Liver (tissue), 9 donors: ENCODE results near the gene DUSP9. TPM values are rescaled to one million over a fixed set of nuclear protein-coding genes. Genes with fewer than 3 reads are reported as not detected.

Experiments used
- DNase-seq: peaks from one replicate; pipeline ENCODE4 v3.0.0-alpha.2; 2017; ENCODE audit warnings: low spot score
- H3K27ac ChIP-seq, 2 donors: one replicate each; pipeline ENCODE4 v1.7.0; 2013; ENCODE audit warnings: inconsistent platforms in 2 of 2, low read length in 2 of 2, control low read depth in 1 of 2, low read depth in 1 of 2, mild to moderate bottlenecking in 1 of 2
- H3K27me3 ChIP-seq, 4 donors: one replicate each; pipeline versions ENCODE4 v1.6.1 to v1.7.0; 2013; ENCODE audit warnings: low read length in 3 of 4, inconsistent platforms in 1 of 4, mild to moderate bottlenecking in 1 of 4, moderate library complexity in 1 of 4; ENCODE audit not compliant: control insufficient read depth in 4 of 4, insufficient read depth in 4 of 4
- H3K36me3 ChIP-seq, 4 donors: one replicate each; pipeline versions ENCODE4 v1.6.1 to v1.7.0; 2013; ENCODE audit warnings: low read length in 3 of 4, mild to moderate bottlenecking in 3 of 4, low read depth in 1 of 4, moderate library complexity in 1 of 4; ENCODE audit not compliant: control insufficient read depth in 4 of 4, insufficient read depth in 3 of 4
- H3K4me1 ChIP-seq, 4 donors: one replicate each; pipeline versions ENCODE4 v1.6.1 to v1.7.0; 2013; ENCODE audit warnings: low read length in 3 of 4, mild to moderate bottlenecking in 3 of 4, moderate library complexity in 1 of 4; ENCODE audit not compliant: control insufficient read depth in 4 of 4, insufficient read depth in 4 of 4
- H3K4me3 ChIP-seq, 3 donors: one replicate each; pipeline versions ENCODE4 v1.6.1 to v1.7.0; 2013; ENCODE audit warnings: low read length in 3 of 3, control low read depth in 1 of 3, low read depth in 1 of 3, mild to moderate bottlenecking in 1 of 3
- H3K9ac ChIP-seq, 2 donors: one replicate each; pipeline ENCODE4 v1.7.0; 2013; ENCODE audit warnings: low read length in 2 of 2, mild to moderate bottlenecking in 2 of 2, moderate library complexity in 2 of 2, control low read depth in 1 of 2, low read depth in 1 of 2
- H3K9me3 ChIP-seq, 4 donors: one replicate each; pipeline versions ENCODE4 v1.6.1 to v1.7.0; 2013; ENCODE audit warnings: low read length in 3 of 4; ENCODE audit not compliant: control insufficient read depth in 4 of 4
- CTCF ChIP-seq: fragments of 150-350 bp; IDR thresholded peaks from 2 replicates; pipeline ENCODE4 v1.5.1; 2017; ENCODE audit warnings: improper control_type of control experiment, low read depth, low read length; ENCODE audit not compliant: missing input control
- EGR1 ChIP-seq, 2 donors: IDR thresholded peaks; 2 replicates each; pipeline ENCODE4 v1.6.1; 2016 to 2018; ENCODE audit warnings: antibody characterized with exemption in 2 of 2, low read depth in 2 of 2
- FOXA1 ChIP-seq: IDR thresholded peaks from 2 replicates; pipeline ENCODE4 v1.6.1; 2016; ENCODE audit warnings: antibody characterized with exemption
- FOXA2 ChIP-seq: IDR thresholded peaks from 2 replicates; pipeline ENCODE4 v1.6.1; 2016; ENCODE audit warnings: antibody characterized with exemption
- GABPA ChIP-seq, 2 donors: IDR thresholded peaks in 1 of 2; conservative IDR thresholded peaks in 1 of 2; 2 replicates each; pipeline ENCODE4 v1.6.1; 2016; ENCODE audit warnings: antibody characterized with exemption in 2 of 2, mild to moderate bottlenecking in 1 of 2, moderate library complexity in 1 of 2
- HNF4A ChIP-seq, 2 donors: conservative IDR thresholded peaks; 2 replicates each; pipeline ENCODE4 v1.6.1; 2016; ENCODE audit warnings: antibody characterized with exemption in 2 of 2, mild to moderate bottlenecking in 2 of 2
- JUND ChIP-seq, 2 donors: IDR thresholded peaks; 2 replicates each; pipeline ENCODE4 v1.6.1; 2016; ENCODE audit warnings: antibody characterized with exemption in 2 of 2
- NR2F2 ChIP-seq: IDR thresholded peaks from 2 replicates; pipeline ENCODE4 v1.6.1; 2016; ENCODE audit warnings: antibody characterized with exemption
- RAD21 ChIP-seq, 2 donors: IDR thresholded peaks; 2 replicates each; pipeline ENCODE4 v1.6.1; 2016; ENCODE audit warnings: antibody characterized with exemption in 2 of 2, mild to moderate bottlenecking in 2 of 2
- REST ChIP-seq: IDR thresholded peaks from 2 replicates; pipeline ENCODE4 v1.6.1; 2016; ENCODE audit warnings: antibody characterized with exemption, mild to moderate bottlenecking
- RXRA ChIP-seq, 2 donors: IDR thresholded peaks; 2 replicates each; pipeline ENCODE4 v1.6.1; 2017 to 2018; ENCODE audit warnings: antibody characterized with exemption in 2 of 2, mild to moderate bottlenecking in 1 of 2
- SP1 ChIP-seq: IDR thresholded peaks from 2 replicates; pipeline ENCODE4 v1.6.1; 2018; ENCODE audit warnings: antibody characterized with exemption, mild to moderate bottlenecking
- TAF1 ChIP-seq: conservative IDR thresholded peaks from 2 replicates; pipeline ENCODE4 v1.6.1; 2016; ENCODE audit warnings: antibody characterized with exemption, mild to moderate bottlenecking
- YY1 ChIP-seq: IDR thresholded peaks from 2 replicates; pipeline ENCODE4 v1.6.1; 2016; ENCODE audit warnings: antibody characterized with exemption, mild to moderate bottlenecking
- WGBS: extraction: QIAGEN DNeasy Blood & Tissue Kit; methylation state at CpG from one replicate; pipeline ENCODE4 v1.1.7; 2013; 5-methylcytosine and 5-hydroxymethylcytosine counted together
- polyA plus RNA-seq, 2 donors: library from polyadenylated mRNA; stranded (reverse) in 1 of 2; unstranded in 1 of 2; fragments of 200-250 nt in 1 of 2; fragments of >200 nt in 1 of 2; fragmentation: Nextera tagmentation in 1 of 2; extraction: Ambion mirVana in 1 of 2; gene quantifications; one replicate each; pipeline versions ENCODE4 v1.2.1 to v1.2.3, GENCODE V29; 2013 to 2015
- total RNA-seq, 2 donors: library from RNA; depleted of rRNA; stranded (reverse); fragments of >200 nt; gene quantifications; one replicate each; pipeline ENCODE4 v1.2.3, GENCODE V29; 2014
- TF ChIP-seq, protein P1 (sequence below): IDR thresholded peaks from 2 replicates; pipeline ENCODE4 v1.6.1; 2016; ENCODE audit warnings: antibody characterized with exemption
- TF ChIP-seq, protein P2 (sequence below): IDR thresholded peaks from 2 replicates; pipeline ENCODE4 v1.6.1; 2016; ENCODE audit warnings: antibody characterized with exemption
- TF ChIP-seq, protein P3 (sequence below): IDR thresholded peaks from 2 replicates; pipeline ENCODE4 v1.6.1; 2016; ENCODE audit warnings: antibody characterized with exemption
- donor health status: healthy.
- donor health status: healthy.
- donor health status: healthy.
- donor health status: healthy.
- donor health status: healthy.

Gene DUSP9
- total and polyA plus RNA-seq, 4 donors: 0.42 to 164 (median 1.4) TPM

DNA sequence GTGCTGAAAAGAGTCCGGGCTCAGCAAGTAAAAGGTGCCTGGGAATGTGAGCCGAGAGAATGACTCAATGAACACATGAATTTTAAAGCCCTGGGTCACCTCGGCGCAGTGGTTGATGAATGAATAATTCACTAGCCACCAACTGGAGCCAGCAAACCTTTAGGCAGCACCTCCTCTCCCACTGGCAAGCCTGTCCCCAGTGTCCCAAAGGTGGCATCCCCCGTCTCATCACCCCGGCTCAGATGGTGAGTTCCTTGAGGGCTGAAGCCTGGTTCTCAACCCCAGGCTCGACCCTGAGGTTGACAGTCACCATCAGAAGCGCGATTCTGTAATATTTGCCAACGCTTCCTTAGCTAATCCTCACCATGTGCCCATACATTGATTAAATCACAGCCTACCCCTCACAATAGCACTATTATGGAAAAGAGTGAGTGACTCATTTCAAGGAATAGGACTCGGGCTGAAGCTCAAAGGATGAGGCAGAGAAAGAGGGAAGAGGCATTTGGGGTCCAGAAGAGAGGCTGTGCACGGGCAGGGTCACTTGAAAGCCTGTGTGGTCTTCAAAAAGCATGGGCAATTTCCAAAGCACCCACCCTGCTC is 45.4 kb upstream of the DUSP9 start:
- no peaks in the 10 kb centered on the region for H3K36me3 ChIP-seq
- no peak overlapping the region for H3K9ac ChIP-seq
- H3K27ac ChIP-seq: no peak overlapping the region
- no peak overlapping the region for H3K4me3 ChIP-seq
- no peak for DNase-seq
- no peaks in the 10 kb centered on the region for H3K9me3 ChIP-seq
- 95% methylated on average over 12 of the region's 12 CpGs for WGBS
- peaks cover 0 to 24% (median 12%) of the 10 kb centered on the region in 4 donors for H3K4me1 ChIP-seq
- H3K27me3 ChIP-seq: no peaks in the 10 kb centered on the region
- no peak for TF ChIP-seq RAD21 (IDR thresholded peaks at IDR 0.05)
- TF ChIP-seq, protein P1, sequence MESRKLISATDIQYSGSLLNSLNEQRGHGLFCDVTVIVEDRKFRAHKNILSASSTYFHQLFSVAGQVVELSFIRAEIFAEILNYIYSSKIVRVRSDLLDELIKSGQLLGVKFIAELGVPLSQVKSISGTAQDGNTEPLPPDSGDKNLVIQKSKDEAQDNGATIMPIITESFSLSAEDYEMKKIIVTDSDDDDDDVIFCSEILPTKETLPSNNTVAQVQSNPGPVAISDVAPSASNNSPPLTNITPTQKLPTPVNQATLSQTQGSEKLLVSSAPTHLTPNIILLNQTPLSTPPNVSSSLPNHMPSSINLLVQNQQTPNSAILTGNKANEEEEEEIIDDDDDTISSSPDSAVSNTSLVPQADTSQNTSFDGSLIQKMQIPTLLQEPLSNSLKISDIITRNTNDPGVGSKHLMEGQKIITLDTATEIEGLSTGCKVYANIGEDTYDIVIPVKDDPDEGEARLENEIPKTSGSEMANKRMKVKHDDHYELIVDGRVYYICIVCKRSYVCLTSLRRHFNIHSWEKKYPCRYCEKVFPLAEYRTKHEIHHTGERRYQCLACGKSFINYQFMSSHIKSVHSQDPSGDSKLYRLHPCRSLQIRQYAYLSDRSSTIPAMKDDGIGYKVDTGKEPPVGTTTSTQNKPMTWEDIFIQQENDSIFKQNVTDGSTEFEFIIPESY: no peak
- no peak for TF ChIP-seq YY1
- no peak for TF ChIP-seq FOXA1

DNA sequence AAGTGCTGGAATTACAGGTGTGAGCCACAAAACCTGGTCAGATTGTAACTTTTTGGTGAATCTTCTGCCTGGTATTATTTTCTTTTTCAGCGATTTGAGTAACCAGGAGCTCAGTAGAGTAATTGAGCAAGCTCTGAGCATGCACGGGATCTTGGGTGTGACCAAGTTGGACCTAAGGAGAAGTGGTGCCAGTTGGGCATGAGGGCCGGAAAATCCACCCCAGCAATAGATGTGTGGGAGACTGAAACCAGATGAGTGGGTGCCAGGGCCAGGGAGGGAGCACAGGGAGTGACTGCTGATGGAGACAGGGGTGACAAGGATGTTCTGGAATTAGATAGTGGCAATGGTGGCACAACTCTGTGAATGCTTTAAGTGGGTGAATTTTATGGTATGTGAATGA is 44.4 kb upstream of the DUSP9 start:
- H3K9me3 ChIP-seq: no peaks in the 10 kb centered on the region
- no peak for DNase-seq
- WGBS: 98% methylated on average over 3 of the region's 3 CpGs
- H3K4me3 ChIP-seq: no peak overlapping the region
- TF ChIP-seq REST (no peak), YY1 (no peak), CTCF (no peak)
- peaks cover 0 to 24% (median 12%) of the 10 kb centered on the region in 4 donors for H3K4me1 ChIP-seq
- no peak overlapping the region for H3K27ac ChIP-seq
- H3K9ac ChIP-seq: no peak overlapping the region
- no peaks in the 10 kb centered on the region for H3K27me3 ChIP-seq
- no peaks in the 10 kb centered on the region for H3K36me3 ChIP-seq

DNA sequence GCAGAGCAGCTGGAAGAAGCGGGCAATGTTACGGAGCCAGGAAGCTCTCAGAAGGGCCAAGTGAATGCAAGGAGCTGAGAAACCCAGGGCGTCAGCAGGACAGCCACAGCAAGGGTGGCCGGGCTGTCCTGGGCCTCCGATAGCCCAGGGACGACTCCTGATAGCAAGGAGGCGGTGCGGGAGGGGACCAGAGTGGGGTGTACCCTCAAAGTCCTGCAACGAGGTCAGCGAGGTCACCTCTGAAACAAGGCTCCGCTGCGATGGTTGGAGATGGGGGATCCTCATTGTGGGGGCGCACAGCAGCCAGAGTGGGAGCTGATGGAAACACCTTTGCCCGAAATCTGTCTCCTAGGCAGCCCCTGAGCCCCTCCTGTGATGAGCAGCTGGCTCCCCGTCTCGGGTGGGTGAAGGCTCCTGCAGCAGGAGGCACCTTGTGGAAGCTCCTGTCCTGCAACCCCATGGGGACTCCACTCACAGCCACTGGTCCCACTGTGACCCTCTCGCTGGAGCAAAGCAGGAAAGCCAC is 43.8 kb upstream of the DUSP9 start:
- no peaks in the 10 kb centered on the region for H3K27me3 ChIP-seq
- H3K27ac ChIP-seq: no peak overlapping the region
- H3K36me3 ChIP-seq: no peaks in the 10 kb centered on the region
- 96% methylated on average over 17 of the region's 17 CpGs for WGBS
- TF ChIP-seq FOXA2: no peak
- TF ChIP-seq, protein P2, sequence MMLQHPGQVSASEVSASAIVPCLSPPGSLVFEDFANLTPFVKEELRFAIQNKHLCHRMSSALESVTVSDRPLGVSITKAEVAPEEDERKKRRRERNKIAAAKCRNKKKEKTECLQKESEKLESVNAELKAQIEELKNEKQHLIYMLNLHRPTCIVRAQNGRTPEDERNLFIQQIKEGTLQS: no peak
- no peak for TF ChIP-seq GABPA (IDR thresholded peaks at IDR 0.05 in 1 of 2, conservative IDR thresholded peaks at IDR 0.05 in 1 of 2)
- TF ChIP-seq FOXA1: no peak
- no peak for TF ChIP-seq NR2F2
- TF ChIP-seq SP1: no peak
- TF ChIP-seq RXRA (IDR thresholded peaks at IDR 0.05): no peak
- no peak for TF ChIP-seq HNF4A (conservative IDR thresholded peaks at IDR 0.05)
- no peak for TF ChIP-seq EGR1 (IDR thresholded peaks at IDR 0.05; ENCODE audit: low read depth in 2 of 2)
- TF ChIP-seq, protein P1: no peak
- TF ChIP-seq JUND (IDR thresholded peaks at IDR 0.05): no peak
- TF ChIP-seq TAF1: no peak
- TF ChIP-seq, protein P3, sequence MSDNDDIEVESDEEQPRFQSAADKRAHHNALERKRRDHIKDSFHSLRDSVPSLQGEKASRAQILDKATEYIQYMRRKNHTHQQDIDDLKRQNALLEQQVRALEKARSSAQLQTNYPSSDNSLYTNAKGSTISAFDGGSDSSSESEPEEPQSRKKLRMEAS: no peak
- H3K4me1 ChIP-seq: peaks cover 0 to 18% (median 10%) of the 10 kb centered on the region in 4 donors
- no peak overlapping the region for H3K9ac ChIP-seq
- H3K4me3 ChIP-seq: no peak overlapping the region
- DNase-seq: no peak
- no peaks in the 10 kb centered on the region for H3K9me3 ChIP-seq
